Measurements from ENCODE around the gene CNOT6L.
"Not testable (repeated sequence)": the region's sequence is repeated elsewhere in the genome, so short reads cannot be mapped to it uniquely, and the experiment has no call there.

Gene CNOT6L

DNA sequence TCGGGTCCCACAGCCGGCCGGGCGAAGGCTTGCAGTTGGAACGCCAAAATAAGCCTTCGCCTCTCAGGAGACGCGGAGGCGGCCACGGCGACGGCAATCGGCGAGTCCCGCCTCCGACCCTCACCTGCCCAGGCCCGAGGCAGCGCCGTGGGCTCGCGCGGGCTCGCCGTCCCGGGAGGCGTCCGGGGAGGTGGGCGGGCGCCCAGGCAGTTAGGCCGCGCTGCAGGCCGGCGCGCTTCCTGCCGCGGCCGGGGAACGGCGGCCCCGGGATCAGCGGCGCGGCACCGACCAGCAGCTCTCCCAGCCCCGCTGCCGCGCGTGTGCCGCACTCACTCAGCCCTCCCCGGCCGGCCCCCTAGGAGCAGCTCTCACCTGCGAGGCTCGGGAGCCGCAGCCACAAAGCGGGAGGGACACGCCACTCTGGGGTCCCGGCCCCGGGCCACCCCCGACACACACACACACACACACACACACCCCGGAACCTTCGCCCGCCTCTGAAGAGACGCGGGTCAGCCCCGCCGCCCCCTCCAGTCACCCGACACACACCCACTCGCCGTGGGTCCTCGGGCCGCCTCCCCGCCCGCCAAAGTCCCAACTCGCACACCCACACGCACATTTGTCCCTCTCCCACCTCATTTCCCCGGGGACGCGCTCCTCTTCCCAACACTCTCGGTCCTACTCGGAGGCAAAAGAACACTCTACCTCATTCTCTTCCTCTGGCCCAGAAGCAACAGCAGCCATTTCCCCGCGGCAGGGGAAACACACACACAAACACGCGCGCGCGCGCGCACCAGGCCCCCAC is at the start of gene CNOT6L:
Gene CNOT6L, minus strand, starts transcription at position 767 of the 802 bp plus-strand sequence. Its CDS starts 60 bp downstream, at position 707.
- peak; percentile 28 for DNase-seq

DNA sequence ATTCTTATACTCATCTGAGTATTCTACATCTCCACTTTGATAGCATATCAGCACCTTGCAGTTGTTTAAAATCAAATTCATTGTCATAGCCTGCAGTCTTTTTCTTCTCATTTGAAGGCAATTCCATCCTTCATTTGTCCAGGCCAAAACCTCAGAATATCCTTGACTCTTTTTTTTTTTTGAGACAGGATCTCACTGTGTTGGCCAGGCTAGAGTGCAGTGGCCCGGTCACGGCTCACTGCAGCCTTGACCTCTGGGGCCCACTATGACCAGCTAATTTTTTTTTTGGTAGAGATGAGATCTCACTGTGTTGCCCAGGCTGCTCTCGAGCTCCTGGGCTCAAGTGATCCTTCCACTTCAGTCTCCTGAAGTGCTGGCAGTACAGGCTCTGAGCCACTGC is 46.1 kb upstream of the CNOT6L start:
- DNase-seq: no peak

DNA sequence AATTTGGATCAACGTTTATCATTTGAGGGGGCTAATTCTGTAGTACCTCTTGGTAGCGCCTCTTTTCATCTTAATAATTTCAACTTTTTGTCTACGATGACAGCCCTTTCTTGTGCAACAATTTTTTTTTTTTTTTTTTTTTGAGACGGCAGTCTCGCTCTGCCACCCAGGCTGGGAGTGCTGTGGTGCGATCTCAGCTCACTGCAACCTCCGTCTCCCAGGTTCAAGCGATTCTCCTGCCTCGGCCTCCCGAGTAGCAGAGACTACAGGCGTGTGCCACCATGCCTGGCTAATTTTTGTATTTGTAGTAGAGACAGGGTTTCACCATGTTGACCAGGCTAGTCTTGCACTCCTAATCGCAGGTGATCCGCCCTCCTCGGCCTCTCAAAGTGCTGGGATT is 44.2 kb upstream of the CNOT6L start:
- not testable (repeated sequence) for DNase-seq

DNA sequence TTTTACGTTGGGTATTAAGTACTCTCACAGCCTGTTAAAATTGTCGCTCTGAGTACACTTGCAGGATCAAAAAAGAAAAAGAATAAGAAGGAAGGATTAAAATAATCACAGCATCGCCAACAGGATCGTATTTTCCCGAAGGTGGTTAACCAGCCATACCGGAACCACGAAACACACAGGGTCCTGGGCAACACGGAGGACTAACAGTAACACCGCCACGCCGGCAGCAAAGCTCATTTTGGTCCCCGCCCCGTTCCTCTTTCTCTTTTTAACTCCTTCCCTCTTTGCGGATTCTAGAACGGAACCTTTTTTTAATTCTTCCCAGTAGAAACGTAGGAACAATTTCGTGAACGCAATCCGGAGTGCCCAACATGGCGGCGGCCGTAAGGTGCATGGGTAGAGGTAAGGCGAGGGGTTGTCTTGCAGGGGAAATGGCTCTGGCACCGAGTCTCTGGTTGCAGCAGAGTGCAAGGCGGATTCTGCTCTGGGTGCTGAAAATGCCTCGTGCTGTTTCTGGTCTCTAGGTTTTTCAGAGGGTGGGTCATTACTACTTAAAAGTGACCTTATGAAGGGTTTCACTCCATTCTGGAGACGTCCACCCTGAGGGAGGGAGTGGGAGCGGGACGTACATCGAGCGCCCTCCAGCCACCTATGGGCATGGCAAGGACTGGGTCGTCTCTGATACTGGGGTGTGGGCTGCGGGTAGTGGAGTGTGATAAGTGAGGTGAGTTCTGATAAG is 43.5 kb upstream of the CNOT6L start, which contains the start of gene MRPL1:
Gene MRPL1, plus strand, starts transcription at position 353 of the 739 bp plus-strand sequence. Its CDS starts 19 bp downstream, at position 372.
- DNase-seq: peak; percentile 93

DNA sequence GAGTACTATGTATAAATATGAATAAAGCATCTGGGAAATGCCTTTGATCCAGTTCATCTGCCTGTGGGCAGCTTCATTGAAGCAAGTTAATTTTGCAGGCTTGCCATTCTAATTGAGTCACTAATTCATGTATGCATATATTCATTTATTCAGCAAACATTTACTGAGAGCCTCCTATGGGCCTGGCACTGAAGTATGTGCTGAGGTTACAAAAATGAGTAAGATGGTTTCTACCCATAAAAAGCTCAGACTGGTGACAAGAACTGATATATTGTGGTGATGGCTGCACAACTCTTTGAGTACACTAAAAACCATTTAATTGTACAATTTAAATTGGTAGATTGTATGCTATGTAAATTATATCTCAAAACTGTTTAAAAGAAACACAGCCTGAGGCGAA is 42.3 kb upstream of the CNOT6L start:
- no peak for DNase-seq

DNA sequence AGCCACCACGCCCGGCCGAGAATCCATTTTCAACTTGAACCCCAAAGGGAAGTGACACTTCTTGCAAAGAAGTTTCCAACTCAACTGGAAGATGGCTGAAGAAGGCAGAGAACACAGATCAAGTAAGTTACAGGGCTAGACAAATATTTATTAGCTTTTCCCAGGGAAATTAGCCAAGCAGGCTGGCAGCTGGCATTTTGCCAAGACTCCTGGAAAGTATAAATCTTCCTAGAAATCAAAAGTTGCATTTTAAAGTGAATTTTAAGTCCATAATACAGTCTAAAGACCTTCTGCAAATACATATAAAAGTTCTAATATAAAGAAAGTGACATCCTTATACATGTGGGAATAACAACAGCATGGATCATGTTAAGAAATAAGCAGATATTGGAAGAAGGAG is 40.1 kb upstream of the CNOT6L start:
- no peak for DNase-seq

DNA sequence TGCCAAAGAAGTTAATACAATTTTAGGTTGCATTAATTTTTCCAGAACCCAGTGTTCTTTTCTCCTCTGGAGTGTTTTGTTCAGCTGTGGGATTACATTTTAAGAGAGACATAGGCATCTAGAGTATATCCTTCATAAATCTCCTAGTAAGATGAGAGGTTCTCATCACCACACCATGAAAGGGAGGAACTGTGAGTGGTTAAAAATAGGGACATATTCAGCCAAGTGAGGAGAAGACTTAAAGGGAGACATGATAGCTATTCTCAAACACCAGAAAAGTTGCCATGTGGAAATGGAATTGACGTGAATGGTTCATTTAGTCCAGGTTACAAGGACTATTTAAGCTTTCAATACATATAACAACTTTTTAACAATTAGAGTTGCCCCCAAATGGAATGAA is 37.0 kb upstream of the CNOT6L start:
- no peak for DNase-seq

DNA sequence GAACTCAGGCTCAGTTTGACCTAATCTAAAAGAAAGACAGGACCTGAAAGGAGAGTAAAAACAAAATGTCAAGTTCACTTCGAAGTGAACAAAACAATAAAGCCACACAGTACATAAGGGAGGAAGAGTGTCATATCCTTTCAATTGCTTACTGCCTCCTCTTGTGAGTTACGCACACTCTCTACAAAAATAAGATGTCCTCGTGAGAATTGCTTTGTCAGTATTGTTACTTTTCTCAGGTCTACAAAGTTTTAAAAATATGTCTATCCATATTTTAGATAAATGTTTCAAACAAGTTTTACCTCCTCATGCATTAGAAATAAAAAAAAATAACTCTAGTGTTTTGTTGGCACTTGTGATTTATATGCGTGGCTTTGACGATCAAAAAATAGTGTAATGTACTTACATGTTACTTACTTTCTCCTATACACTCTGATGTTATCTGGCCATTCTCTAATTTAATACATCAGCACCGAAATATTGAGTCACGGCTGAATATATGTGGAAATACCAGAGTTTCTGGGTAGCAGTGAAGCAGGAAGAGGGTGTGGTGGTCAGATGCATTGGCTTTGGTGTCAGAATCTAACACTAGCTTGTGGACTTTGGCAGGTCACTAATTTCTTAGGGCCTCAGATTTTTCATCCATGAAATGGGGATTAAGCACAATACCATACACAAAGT is 35.4 kb upstream of the CNOT6L start:
- no peak for DNase-seq

DNA sequence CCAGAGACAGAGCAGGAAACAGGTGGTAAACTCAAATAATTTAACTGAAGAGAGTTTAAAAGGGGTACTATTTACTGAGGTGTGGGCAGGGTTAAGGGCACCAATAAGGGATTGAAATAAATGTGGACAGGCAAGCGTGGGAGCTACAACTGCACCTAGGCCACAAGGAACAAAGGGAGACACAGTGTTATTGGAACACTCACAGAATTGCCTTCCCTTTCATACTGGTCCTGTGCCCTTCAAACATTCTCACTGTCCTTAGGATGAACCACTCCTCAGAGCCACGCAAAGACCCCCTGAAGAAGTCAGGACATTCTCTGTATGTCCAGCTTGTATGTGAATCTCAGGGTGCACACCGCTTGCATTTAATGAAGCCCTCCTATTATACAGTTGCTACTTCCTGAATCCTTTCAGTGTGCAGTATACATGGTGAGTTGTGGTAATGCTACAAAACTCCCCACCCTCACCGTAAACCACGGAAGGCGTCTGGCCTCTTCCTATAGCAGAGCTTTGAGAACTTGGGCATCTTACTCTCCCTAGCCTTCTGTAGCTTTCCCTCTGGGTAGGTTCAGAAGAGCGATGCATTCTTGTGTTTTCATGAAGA is 33.8 kb upstream of the CNOT6L start:
- DNase-seq: no peak

DNA sequence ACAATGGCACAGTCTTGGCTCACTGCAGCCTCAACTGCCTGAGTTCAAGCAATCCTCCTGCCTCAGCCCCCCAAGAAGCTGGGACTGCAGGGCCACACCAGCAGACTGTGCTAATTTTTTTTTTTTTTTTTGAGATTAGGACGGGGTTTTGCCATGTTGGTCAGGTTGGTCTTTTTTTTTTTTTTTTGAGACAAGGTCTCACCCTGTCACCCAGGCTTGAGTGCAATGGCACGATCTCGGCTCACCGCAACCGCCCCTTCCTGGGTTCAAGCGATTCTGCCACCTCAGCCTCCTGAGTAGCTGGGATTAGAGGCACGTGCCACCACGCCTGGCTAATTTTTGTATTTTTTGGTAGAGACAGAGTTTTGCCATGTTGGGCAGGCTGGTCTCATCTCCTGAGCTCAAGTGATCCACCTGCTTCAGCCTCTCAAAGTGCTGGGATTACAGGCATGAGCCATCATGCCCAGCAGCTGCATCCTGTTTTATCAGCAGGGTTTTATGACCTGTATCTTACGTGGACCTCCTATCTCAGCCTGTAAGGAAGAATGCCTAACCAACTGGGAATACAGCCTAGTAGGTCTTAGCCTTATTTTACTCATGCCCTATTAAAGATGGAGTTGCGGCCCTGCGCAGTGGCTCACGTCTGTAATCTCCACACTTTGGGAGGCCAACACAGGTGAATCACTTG is 30.3 kb upstream of the CNOT6L start:
- DNase-seq: no peak

DNA sequence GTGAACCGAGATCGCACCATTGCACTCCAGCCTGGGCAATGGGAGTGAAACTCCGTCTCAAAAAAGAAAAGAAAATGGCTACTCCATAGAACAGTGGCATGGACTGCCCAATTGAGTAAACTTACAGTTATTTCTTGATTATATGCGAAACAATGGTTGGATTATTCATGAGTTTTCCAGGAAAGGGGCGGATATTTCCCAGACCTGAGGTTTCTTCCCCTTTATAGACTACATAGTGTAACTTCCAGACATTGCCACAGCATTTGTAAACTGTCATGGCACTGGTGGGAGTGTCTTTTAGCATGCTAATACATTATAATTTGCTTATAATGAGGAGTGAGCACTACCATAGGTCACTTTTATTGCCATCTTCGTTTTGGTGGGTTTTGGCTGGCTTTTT is 29.3 kb upstream of the CNOT6L start:
- no peak for DNase-seq

DNA sequence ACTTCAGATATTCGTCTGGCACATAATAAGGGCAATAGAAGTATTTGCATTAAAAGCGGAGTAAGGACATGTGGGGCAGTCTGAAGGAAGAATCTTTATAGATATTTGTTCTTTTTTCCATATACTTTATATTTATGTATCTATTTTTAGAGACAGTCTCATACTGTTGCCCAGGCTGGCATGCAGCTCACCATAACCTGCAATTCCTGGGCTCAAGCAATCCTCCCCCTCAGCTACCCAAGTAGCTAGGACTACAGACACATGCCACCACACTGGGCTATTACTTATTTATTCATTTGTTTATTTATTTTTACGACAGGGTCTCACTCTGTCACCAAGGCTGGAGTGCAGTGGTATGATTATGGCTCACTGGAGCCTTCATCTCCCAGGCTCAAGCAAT is 26.8 kb upstream of the CNOT6L start:
- no peak for DNase-seq

DNA sequence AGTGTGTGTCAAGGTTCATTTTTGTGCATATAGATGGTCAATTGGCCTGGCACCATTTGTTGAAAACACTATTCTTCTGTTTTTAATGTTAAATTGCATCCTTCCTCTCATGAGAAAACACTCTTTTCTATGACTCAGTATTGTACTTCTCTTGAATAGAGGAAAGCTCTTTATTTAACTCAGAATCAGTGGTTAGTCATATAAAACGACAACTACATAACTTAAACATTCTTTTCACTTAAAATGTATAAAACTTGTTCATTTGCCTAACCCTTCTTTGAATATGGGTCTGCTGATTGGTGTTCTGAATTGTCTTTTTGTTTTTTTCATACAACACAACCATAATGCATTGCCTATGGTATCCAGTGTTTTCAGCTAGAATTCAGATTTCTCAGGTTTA is 26.2 kb upstream of the CNOT6L start:
- no peak for DNase-seq

DNA sequence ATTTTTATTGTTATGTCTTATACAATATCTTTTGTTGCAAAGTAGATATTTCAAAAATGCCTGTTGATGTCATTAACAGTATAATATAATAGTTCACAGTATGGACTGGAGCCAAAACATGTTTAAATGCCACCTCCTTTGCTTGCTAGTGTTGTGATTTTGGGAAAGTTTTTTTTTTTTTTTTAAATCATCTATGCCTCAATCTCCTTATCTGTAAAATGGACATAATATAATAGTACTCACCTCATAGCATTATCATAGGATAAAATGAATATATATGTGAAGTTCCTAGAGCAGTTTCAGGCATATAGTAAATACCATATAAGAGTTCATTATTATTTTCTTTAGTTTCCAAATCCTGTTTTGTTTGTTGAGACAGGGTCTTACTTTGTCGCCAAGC is 25.2 kb upstream of the CNOT6L start:
- DNase-seq: no peak

DNA sequence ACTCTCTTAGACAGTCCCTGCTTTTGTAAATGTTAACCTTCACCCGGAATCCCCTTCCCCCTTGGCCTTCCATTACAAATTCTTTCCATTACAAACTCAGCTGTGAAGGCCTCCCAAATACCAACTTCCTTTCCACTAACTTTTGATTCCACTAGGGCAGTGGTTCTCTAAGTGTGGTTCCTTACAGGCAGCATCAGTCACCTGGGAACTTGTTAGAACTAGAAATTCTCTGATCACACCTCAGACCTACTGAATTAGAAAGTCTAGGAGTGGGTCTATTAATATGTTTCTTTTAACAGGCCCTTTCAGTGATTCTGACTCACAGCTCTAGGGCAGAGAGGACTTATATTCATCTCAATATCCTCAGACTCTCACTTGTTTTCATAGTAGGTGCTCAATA is 24.5 kb upstream of the CNOT6L start:
- no peak for DNase-seq

DNA sequence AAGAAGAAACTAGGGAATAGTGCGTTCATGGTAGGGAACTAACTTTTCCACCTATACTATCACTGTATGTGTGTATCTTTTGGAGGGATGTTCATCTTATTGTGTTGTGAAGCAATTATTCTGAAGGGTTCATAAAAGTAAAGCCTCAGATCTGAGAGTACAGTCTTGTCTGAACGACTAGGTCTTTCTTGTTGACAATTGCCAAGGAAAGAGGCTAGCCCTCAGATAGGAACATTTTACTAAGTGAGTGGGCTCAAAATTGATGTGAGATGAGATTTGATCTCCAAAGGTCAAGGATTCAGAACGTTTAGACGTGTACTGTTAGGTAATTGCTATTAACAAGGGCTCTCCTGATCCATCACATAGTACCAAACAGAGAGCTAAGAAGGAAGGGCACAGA is 15.2 kb upstream of the CNOT6L start:
- DNase-seq: peak; percentile 11

DNA sequence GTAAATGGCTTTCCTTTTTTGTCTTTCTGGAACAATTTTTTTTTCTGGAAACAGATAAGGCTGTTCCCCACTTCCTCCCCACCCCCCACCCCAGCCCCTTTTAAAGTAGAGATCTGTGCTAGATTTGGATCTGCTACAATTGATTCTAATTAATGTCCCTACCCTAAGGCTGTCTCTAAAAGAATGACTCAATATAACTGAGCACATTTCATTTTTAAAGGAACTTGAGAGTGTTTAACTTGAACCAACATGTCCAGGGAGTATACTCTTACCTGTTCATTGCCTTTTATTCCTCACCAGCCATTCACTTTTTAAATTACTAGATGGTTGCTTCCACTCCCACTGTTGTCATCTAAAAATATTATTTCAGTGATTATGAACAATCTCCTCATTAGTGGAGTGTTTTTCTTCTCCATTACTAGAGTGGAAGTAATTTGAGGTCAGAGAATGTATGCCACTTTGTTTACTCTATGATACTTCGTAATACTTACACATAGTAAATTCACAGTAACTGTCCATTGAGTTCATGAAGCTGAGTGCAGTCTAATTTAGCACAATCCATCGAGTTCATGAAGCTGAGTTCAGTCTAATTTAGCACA is 14.1 kb upstream of the CNOT6L start:
- no peak for DNase-seq

DNA sequence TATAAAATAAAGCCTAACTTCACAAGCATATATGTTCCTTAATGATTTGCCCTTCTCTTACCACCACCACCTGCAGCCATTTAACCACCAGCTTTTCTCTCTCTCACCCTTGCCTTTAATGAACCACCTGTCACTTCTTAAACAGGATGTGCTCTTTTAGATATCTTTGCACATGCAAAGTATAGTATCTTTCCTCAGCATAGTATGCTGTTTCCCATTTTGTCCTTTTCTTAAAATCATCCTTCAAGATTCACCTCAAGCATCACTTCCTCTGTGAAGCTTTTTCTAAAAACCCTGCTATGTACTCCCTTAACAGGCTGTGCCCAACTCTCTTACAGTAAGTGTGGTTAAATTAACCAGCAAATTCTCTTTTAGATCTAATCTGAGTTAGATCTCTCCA is 8.2 kb upstream of the CNOT6L start:
- no peak for DNase-seq

DNA sequence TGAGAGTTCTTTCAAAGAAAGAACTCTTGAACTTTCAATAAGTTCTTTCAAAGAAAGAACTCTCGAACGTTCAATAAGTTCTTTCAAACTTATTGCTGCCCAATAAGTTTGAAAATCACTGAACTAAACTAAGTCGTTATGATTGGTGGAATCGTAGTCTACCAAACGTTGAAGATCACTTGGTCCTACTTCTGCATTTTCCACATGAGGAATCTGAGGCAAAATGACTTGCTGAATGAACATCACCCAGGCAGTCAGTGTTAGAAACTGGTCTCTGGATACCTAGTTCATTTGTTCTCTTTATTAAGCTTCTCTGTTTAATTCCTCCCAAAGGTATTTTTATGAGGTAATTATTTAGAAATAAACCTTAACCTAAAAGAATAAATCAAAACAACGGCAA is 7.1 kb upstream of the CNOT6L start:
- no peak for DNase-seq

DNA sequence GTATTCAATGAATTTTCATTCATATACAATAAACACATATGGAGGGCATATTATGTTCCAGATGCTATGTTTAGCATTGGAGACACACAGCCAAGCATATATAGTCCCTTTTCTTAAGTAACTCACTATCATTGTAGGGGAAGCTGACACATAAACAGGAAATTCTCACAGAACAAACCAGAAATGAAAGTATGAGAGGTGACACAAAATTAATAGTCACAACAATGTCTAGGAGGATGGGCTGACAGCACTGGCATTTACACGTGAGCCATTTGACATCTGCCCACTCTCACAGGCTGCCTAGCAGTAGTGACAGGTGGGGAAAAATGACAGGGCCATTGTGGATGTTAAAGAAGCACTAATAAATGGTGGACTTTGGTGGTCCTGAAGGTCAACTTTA is 2.6 kb upstream of the CNOT6L start:
- no peak for DNase-seq

DNA sequence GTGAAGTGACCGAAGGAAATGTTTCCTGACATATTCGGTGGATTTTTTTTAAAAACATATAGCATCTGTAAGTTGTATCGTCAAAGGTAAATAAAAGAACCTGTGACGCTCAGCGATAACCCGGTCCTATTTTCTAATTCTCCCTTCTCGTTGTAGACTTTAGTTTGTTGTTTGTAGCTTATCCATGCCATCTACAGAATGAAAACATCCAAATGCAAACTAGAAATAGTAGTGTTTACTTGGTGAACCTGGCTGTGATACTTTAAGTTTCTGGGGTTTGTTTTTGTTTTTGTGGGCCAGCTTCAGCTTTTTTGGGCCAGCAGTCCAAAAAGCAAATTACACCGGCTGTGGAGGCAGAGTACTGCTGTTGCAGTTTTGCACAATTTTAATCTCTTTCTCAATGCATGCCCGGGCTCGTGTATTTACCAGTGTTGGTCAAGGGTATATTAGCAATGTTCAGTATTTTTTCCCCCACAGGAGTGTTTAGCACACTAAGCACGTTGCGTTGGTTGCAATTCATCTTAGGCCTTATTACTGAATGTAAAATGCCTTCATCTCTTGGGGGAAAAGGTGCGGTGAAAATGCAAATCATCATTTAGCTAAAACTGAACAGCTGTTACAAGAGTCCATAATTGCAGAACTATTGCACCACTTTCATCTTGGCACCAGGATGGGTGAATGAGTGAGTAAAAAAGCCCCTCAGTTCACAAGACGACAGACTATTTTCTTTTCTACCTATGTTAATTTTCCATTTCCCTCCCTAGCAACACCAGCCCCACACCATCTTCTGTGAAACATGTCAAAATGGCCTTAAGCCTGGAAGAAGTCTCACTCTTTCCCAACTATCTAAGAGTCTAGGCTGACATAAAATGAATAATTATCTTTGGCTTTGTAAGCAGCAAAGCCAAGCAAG is 1.7 kb upstream of the CNOT6L start:
- DNase-seq: no peak
